GM12892 (cell line): ENCODE data around the gene ZNF79.

Source experiments
- POLR2A ChIP-seq: IDR thresholded peaks from 2 replicates; pipeline ENCODE4 v1.6.1; 2011; ENCODE audit warnings: low read depth, low read length, control low read depth
- POLR2AphosphoS5 ChIP-seq: IDR thresholded peaks from 2 replicates; pipeline ENCODE4 v1.6.1; 2011; ENCODE audit warnings: low read depth, low read length, control low read depth
- TAF1 ChIP-seq: IDR thresholded peaks from 2 replicates; pipeline ENCODE4 v1.6.1; 2011; ENCODE audit warnings: low read depth, mild to moderate bottlenecking, control low read depth, low read length, borderline replicate concordance

DNA sequence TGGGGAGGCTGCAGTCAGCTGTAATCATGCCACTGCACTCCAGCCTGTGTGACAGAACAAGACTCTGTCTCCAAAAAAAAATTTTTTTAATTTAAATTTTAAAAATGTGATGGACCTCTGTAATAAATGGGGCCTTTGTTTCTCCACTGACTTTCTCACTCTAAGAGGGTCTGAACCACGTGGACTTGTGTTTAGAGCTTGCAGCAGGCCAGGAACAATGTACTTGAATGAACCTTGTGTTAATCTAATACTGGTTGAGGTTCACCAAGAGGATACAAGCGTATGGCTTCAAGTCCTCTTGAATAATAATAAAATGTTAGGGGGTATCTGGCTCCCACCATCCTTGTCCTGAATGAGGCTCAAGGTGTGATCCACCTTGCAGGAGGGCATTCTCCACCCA is 41.6 kb upstream of the ZNF79 start:
- TF ChIP-seq POLR2AphosphoS5, result no peak
- TF ChIP-seq POLR2A, result no peak
- no peak for TF ChIP-seq TAF1
